Glomerular endothelial cell (primary cell): Measurements from ENCODE around the gene HTRA3. TPM values are rescaled to one million over a fixed set of nuclear protein-coding genes. Genes with fewer than 3 reads are reported as not detected.

Experiments
- DNase-seq: peaks from one replicate; pipeline ENCODE4 v3.0.0-alpha.2; 2011; ENCODE audit warnings: low read depth, low spot score; ENCODE audit errors: extremely low read depth
- total RNA-seq: library from RNA; depleted of rRNA; stranded (reverse); fragments of >200 nt; gene quantifications from 2 replicates; pipeline ENCODE4 v1.2.3, GENCODE V29; 2015

The HTRA3 gene
- total RNA-seq, 1 donor from 2014 or later, result 74.5 TPM

DNA sequence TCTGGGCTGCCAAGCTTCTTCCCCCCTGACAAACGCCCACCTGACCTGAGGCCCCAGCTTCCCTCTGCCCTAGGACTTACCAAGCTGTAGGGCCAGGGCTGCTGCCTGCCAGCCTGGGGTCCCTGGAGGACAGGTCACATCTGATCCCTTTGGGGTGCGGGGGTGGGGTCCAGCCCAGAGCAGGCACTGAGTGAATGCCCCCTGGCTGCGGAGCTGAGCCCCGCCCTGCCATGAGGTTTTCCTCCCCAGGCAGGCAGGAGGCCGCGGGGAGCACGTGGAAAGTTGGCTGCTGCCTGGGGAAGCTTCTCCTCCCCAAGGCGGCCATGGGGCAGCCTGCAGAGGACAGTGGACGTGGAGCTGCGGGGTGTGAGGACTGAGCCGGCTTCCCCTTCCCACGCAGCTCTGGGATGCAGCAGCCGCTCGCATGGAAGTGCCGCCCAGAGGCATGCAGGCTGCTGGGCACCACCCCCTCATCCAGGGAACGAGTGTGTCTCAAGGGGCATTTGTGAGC is 37.0 kb downstream of the HTRA3 start:
- no peak for DNase-seq

GRCh38 chr4:8307121-8307520 is 37.6 kb downstream of the HTRA3 start:
- no peak for DNase-seq

- DNase-seq, result no peak
These were observed 38.2 kb downstream of the HTRA3 start for GRCh38 chr4:8307714-8308113.

DNA sequence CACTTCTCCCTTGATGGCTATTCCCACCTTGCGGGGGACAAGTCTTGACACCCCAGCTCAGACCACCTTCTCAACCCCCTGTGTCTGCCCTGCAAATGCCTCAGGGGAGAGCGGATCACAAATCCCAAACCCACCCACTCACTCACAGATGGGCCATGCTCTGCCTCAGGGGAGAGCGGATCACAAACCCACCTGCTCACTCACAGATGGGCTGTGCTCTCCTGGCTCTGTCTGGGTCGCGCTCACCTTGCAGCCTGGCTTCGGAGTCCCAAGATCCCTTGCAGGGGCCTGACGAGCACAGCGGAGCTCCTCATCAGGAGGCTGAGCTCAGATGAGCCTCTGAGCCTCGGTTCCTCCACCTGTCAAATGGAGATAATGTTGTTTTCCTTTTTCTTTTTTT is 38.6 kb downstream of the HTRA3 start:
- no peak for DNase-seq

- no peak for DNase-seq
These were observed 39.6 kb downstream of the HTRA3 start for GRCh38 chr4:8308856-8309771.

DNA sequence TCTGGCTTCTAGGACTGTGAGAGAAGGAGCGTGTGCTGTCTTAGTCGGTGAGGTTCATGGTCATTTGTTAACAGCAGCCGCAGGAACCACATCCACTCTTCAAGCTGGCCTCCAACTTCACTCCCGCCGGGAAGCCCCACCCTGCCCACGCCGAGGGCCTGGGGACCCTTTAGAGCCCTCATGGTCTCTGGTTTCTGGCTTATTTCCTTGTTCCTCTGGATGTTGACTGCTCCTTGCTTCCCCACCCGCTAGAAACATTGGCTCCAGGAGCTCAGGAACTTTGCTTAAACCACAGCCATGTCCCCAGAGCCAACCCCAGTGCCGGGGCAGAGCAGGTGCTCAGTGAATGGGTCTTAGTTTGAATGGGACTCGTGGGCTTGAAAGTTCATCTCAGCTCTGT is 40.8 kb downstream of the HTRA3 start:
- DNase-seq, result no peak

DNA sequence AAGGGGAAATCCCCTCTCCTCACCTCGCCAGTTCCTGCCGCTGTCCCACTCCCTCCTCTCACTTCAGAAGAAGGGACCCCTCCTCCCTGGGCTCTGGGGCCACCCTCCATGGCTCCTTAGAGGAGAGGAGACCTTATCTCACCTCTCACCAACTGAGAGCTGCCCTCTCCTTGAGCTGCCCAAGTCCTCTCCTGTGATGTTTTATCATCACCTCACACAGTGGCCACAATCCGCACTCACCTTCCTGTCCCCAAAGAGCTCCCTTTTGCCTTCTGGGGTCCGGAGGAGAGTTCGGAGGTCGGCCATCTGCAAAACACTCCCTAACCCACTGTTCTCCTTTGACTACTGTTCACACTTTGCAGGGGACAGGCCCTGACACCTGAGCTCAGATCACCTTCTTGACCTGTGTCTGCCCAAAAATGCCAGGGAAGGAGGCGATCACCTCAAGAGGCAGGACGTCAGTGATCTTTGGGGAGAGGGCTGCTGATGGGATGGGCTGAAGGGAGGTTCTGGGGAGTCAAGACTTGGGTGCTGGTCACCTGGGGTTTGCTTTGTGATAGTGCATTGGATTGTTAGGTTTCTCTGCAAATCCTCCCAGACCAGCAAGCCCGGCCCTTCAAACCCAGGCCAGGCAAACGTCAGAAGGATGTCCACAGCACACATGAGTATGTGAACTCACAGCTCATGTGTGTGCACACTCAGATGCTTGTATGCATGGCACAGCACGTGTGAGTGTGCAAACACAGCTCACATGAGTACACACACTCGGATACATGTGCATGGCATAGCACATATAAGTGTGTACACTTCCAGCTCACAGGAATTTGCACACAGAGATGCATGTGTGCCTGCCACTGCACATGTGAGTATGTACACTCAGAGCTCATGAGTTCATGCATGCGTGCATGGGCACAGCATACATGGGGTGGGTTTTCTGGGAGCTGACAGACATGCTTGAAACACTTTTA is 41.8 kb downstream of the HTRA3 start:
- DNase-seq, result no peak

GRCh38 chr4:8312069-8312445 is 42.5 kb downstream of the HTRA3 start:
- DNase-seq, result no peak

DNA sequence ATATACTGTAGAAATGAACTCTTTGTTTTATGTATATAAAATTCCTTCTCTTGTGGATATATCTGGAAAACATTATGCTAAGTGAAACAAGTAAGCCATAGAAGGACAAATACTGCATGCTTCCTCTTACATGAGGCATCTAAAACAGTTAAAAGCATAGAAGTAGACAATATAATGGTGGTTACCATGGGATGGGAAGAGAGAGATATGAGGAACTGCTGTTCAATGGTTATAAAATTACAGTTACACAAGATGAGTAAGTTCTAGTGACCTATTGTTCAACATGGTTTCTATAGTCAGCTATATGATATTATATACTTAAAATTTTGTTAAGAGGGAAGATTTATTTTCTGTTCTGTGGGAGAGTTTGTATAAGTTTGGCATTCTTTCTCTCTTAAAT is 43.4 kb downstream of the HTRA3 start:
- DNase-seq, result no peak

DNA sequence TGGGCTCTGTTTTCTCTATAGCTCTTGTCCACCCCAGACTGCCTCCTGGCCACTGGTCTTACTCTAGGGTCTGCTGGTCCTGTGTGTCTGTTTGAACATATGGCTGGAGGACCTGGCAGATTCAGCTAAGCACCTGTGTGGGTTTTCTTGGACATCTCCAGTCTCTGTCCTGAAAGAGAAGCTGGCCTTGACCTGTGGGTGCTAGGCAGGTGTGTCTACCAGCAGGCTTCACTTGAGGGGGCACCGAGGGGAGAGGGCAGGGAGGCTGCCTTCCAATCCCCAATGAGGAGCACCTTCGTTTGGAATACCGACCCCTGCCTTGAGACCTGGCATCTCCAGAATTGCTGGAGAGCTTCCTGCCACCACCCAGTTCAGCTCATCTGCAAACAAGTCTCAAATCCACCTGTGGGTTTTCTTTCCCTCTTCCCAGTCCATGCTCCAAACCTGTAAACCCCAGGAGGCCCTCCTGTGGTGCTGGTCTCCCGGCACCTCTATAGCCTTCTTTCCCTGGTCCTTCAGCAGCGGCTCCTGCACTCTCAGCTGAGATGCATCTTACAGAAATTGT is 45.2 kb downstream of the HTRA3 start:
- no peak for DNase-seq

- peak; percentile 29 for DNase-seq
These were observed 46.1 kb downstream of the HTRA3 start for GRCh38 chr4:8315435-8316250.

GRCh38 chr4:8316251-8316771 is 46.8 kb downstream of the HTRA3 start:
- DNase-seq, result no peak

- no peak for DNase-seq
These were observed 47.4 kb downstream of the HTRA3 start for GRCh38 chr4:8316911-8317351.

DNA sequence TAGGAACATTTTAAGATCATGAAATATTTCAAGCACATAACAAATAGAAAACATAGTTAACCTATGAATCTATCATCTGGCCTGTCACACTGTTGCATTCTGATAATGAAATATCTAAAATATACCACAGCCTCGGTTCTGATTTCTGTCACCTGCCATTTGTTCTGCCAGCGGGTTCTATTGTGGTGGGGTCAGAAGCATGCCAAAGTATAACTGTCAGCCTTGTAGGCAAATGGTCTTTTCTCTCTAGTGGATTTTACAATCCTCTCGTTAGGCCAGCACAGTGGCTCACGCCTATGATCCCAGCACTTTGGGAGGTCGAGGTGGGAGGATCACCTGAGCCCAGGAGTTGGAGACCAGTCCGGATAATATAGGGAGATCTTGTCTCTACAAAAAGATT is 47.9 kb downstream of the HTRA3 start:
- no peak for DNase-seq

GRCh38 chr4:8318509-8318908 is 49.0 kb downstream of the HTRA3 start:
- no peak for DNase-seq

- no peak for DNase-seq
These were observed 49.5 kb downstream of the HTRA3 start for GRCh38 chr4:8319061-8319460.

GRCh38 chr4:8319731-8320385 is 50.3 kb downstream of the HTRA3 start:
- no peak for DNase-seq

- no peak for DNase-seq
These were observed 50.8 kb downstream of the HTRA3 start for GRCh38 chr4:8320386-8320750.

GRCh38 chr4:8321220-8321619 is 51.7 kb downstream of the HTRA3 start:
- no peak for DNase-seq
